Stimulated activated naive CD4-positive, alpha-beta T cell (primary cell): ENCODE measurements around the gene NSD1.
"Not testable (repeated sequence)": the region's sequence is repeated elsewhere in the genome, so short reads cannot be mapped to it uniquely, and the experiment has no call there.

Experiments
- DNase-seq, 6 experiments: peaks; one replicate each; lab custom pipeline; 2025; lab: John Stamatoyannopoulos, UW

Gene NSD1

GRCh38 chr5:177330991-177331842 is 197.6 kb downstream of the NSD1 start:
- DNase-seq = no peak

- DNase-seq = no peak
Measured at GRCh38 chr5:177332031-177332895, 198.7 kb downstream of the NSD1 start.

- DNase-seq = no peak
Measured at GRCh38 chr5:177332896-177333260, 199.3 kb downstream of the NSD1 start.

- DNase-seq = no peak
Measured at GRCh38 chr5:177333420-177334154, 200.0 kb downstream of the NSD1 start.

- DNase-seq = no peak
Measured at GRCh38 chr5:177334155-177334551, 200.6 kb downstream of the NSD1 start.

- DNase-seq = no peak
Measured at GRCh38 chr5:177334781-177335700, 201.5 kb downstream of the NSD1 start.

GRCh38 chr5:177335701-177336065 is 202.1 kb downstream of the NSD1 start:
- no peak for DNase-seq

GRCh38 chr5:177336112-177336511 is 202.5 kb downstream of the NSD1 start:
- DNase-seq = no peak

- no peak for DNase-seq
Measured at GRCh38 chr5:177336603-177337494, 203.3 kb downstream of the NSD1 start.

- no peak for DNase-seq
Measured at GRCh38 chr5:177338251-177339106, 204.9 kb downstream of the NSD1 start.

GRCh38 chr5:177339107-177339638 is 205.6 kb downstream of the NSD1 start:
- DNase-seq = no peak

- DNase-seq = not testable (repeated sequence)
Measured at GRCh38 chr5:177343000-177343399, 209.4 kb downstream of the NSD1 start.

GRCh38 chr5:177343777-177344176 is 210.2 kb downstream of the NSD1 start:
- DNase-seq = no peak

GRCh38 chr5:177344891-177345290 is 211.3 kb downstream of the NSD1 start:
- no peak for DNase-seq

GRCh38 chr5:177346820-177347219 is 213.2 kb downstream of the NSD1 start:
- no peak for DNase-seq

- DNase-seq = no peak
Measured at GRCh38 chr5:177347699-177348098, 214.1 kb downstream of the NSD1 start.

- DNase-seq = no peak
Measured at GRCh38 chr5:177349362-177349647, 215.7 kb downstream of the NSD1 start.

GRCh38 chr5:177349762-177350161 is 216.2 kb downstream of the NSD1 start:
- DNase-seq = no peak
